Liver (tissue), 9 donors: ENCODE measurements around the gene ZNF354C. TPM values are rescaled to one million over a fixed set of nuclear protein-coding genes. Genes with fewer than 3 reads are reported as not detected.
"Not testable (repeated sequence)": the region's sequence is repeated elsewhere in the genome, so short reads cannot be mapped to it uniquely, and the experiment has no call there.

Experiments
- DNase-seq: peaks from one replicate; pipeline ENCODE4 v3.0.0-alpha.2; 2017; ENCODE audit warnings: low spot score
- H3K27ac ChIP-seq, 2 donors: one replicate each; pipeline ENCODE4 v1.7.0; 2013; ENCODE audit warnings: inconsistent platforms in 2 of 2, low read length in 2 of 2, control low read depth in 1 of 2, low read depth in 1 of 2, mild to moderate bottlenecking in 1 of 2
- H3K27me3 ChIP-seq, 4 donors: one replicate each; pipeline versions ENCODE4 v1.6.1 to v1.7.0; 2013; ENCODE audit warnings: low read length in 3 of 4, inconsistent platforms in 1 of 4, mild to moderate bottlenecking in 1 of 4, moderate library complexity in 1 of 4; ENCODE audit not compliant: control insufficient read depth in 4 of 4, insufficient read depth in 4 of 4
- H3K36me3 ChIP-seq, 4 donors: one replicate each; pipeline versions ENCODE4 v1.6.1 to v1.7.0; 2013; ENCODE audit warnings: low read length in 3 of 4, mild to moderate bottlenecking in 3 of 4, low read depth in 1 of 4, moderate library complexity in 1 of 4; ENCODE audit not compliant: control insufficient read depth in 4 of 4, insufficient read depth in 3 of 4
- H3K4me1 ChIP-seq, 4 donors: one replicate each; pipeline versions ENCODE4 v1.6.1 to v1.7.0; 2013; ENCODE audit warnings: low read length in 3 of 4, mild to moderate bottlenecking in 3 of 4, moderate library complexity in 1 of 4; ENCODE audit not compliant: control insufficient read depth in 4 of 4, insufficient read depth in 4 of 4
- H3K4me3 ChIP-seq, 3 donors: one replicate each; pipeline versions ENCODE4 v1.6.1 to v1.7.0; 2013; ENCODE audit warnings: low read length in 3 of 3, control low read depth in 1 of 3, low read depth in 1 of 3, mild to moderate bottlenecking in 1 of 3
- H3K9ac ChIP-seq, 2 donors: one replicate each; pipeline ENCODE4 v1.7.0; 2013; ENCODE audit warnings: low read length in 2 of 2, mild to moderate bottlenecking in 2 of 2, moderate library complexity in 2 of 2, control low read depth in 1 of 2, low read depth in 1 of 2
- H3K9me3 ChIP-seq, 4 donors: one replicate each; pipeline versions ENCODE4 v1.6.1 to v1.7.0; 2013; ENCODE audit warnings: low read length in 3 of 4; ENCODE audit not compliant: control insufficient read depth in 4 of 4
- EGR1 ChIP-seq, 2 donors: IDR thresholded peaks; 2 replicates each; pipeline ENCODE4 v1.6.1; 2016 to 2018; ENCODE audit warnings: antibody characterized with exemption in 2 of 2, low read depth in 2 of 2
- FOXA1 ChIP-seq: IDR thresholded peaks from 2 replicates; pipeline ENCODE4 v1.6.1; 2016; ENCODE audit warnings: antibody characterized with exemption
- FOXA2 ChIP-seq: IDR thresholded peaks from 2 replicates; pipeline ENCODE4 v1.6.1; 2016; ENCODE audit warnings: antibody characterized with exemption
- GABPA ChIP-seq, 2 donors: IDR thresholded peaks in 1 of 2; conservative IDR thresholded peaks in 1 of 2; 2 replicates each; pipeline ENCODE4 v1.6.1; 2016; ENCODE audit warnings: antibody characterized with exemption in 2 of 2, mild to moderate bottlenecking in 1 of 2, moderate library complexity in 1 of 2
- HNF4A ChIP-seq, 2 donors: conservative IDR thresholded peaks; 2 replicates each; pipeline ENCODE4 v1.6.1; 2016; ENCODE audit warnings: antibody characterized with exemption in 2 of 2, mild to moderate bottlenecking in 2 of 2
- HNF4G ChIP-seq: IDR thresholded peaks from 2 replicates; pipeline ENCODE4 v1.6.1; 2016; ENCODE audit warnings: antibody characterized with exemption
- JUND ChIP-seq, 2 donors: IDR thresholded peaks; 2 replicates each; pipeline ENCODE4 v1.6.1; 2016; ENCODE audit warnings: antibody characterized with exemption in 2 of 2
- NR2F2 ChIP-seq: IDR thresholded peaks from 2 replicates; pipeline ENCODE4 v1.6.1; 2016; ENCODE audit warnings: antibody characterized with exemption
- RAD21 ChIP-seq, 2 donors: IDR thresholded peaks; 2 replicates each; pipeline ENCODE4 v1.6.1; 2016; ENCODE audit warnings: antibody characterized with exemption in 2 of 2, mild to moderate bottlenecking in 2 of 2
- RXRA ChIP-seq, 2 donors: IDR thresholded peaks; 2 replicates each; pipeline ENCODE4 v1.6.1; 2017 to 2018; ENCODE audit warnings: antibody characterized with exemption in 2 of 2, mild to moderate bottlenecking in 1 of 2
- SP1 ChIP-seq: IDR thresholded peaks from 2 replicates; pipeline ENCODE4 v1.6.1; 2018; ENCODE audit warnings: antibody characterized with exemption, mild to moderate bottlenecking
- TAF1 ChIP-seq: conservative IDR thresholded peaks from 2 replicates; pipeline ENCODE4 v1.6.1; 2016; ENCODE audit warnings: antibody characterized with exemption, mild to moderate bottlenecking
- YY1 ChIP-seq: IDR thresholded peaks from 2 replicates; pipeline ENCODE4 v1.6.1; 2016; ENCODE audit warnings: antibody characterized with exemption, mild to moderate bottlenecking
- WGBS: extraction: QIAGEN DNeasy Blood & Tissue Kit; methylation state at CpG from one replicate; pipeline ENCODE4 v1.1.7; 2013; 5-methylcytosine and 5-hydroxymethylcytosine counted together
- polyA plus RNA-seq, 2 donors: library from polyadenylated mRNA; stranded (reverse) in 1 of 2; unstranded in 1 of 2; fragments of 200-250 nt in 1 of 2; fragments of >200 nt in 1 of 2; fragmentation: Nextera tagmentation in 1 of 2; extraction: Ambion mirVana in 1 of 2; gene quantifications; one replicate each; pipeline versions ENCODE4 v1.2.1 to v1.2.3, GENCODE V29; 2013 to 2015
- total RNA-seq, 2 donors: library from RNA; depleted of rRNA; stranded (reverse); fragments of >200 nt; gene quantifications; one replicate each; pipeline ENCODE4 v1.2.3, GENCODE V29; 2014
- TF ChIP-seq, protein P1 (sequence below): IDR thresholded peaks from 2 replicates; pipeline ENCODE4 v1.6.1; 2016; ENCODE audit warnings: antibody characterized with exemption
- TF ChIP-seq, protein P2 (sequence below): IDR thresholded peaks from 2 replicates; pipeline ENCODE4 v1.6.1; 2016; ENCODE audit warnings: antibody characterized with exemption, mild to moderate bottlenecking
- TF ChIP-seq, protein P3 (sequence below): IDR thresholded peaks from 2 replicates; pipeline ENCODE4 v1.6.1; 2016; ENCODE audit warnings: antibody characterized with exemption
- TF ChIP-seq, protein P4 (sequence below): IDR thresholded peaks from 2 replicates; pipeline ENCODE4 v1.6.1; 2016; ENCODE audit warnings: antibody characterized with exemption
- TF ChIP-seq, protein P5 (sequence below): fragments of 150-350 bp; IDR thresholded peaks from 2 replicates; pipeline ENCODE4 v1.5.1; 2017; ENCODE audit warnings: improper control_type of control experiment, low read depth, low read length; ENCODE audit not compliant: missing input control
- donor health status: healthy.
- donor health status: healthy.
- donor health status: healthy.
- donor health status: healthy.
- donor health status: healthy.

Gene ZNF354C
- total and polyA plus RNA-seq, 4 donors: 0.49 to 2.8 (median 1.6) TPM

DNA sequence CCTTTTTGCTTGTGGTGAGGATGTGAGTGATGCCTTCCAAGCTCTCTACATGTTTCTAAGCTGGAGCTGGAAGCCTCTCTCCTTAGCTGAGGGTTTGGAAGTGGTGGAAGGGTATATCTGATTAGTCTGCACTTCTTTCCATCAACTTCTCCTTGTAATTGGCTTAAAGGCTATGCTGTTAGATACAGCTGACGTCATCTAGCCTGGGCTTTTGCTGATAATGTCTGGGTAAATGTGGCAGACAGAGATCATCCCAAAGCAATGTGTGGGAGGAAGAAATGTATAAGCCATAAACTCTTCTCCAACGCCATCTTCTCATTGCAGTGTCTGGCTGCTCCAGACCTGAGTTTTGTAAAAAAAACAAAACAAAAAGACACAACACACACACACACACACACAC, 29.3 kb downstream of the ZNF354C start:
- H3K4me1 ChIP-seq: no peaks in the 10 kb centered on the region
- H3K27ac ChIP-seq: no peak overlapping the region
- H3K9ac ChIP-seq: no peak overlapping the region
- DNase-seq: no peak
- no peaks in the 10 kb centered on the region for H3K36me3 ChIP-seq
- TF ChIP-seq RXRA (IDR thresholded peaks at IDR 0.05) (no peak), RAD21 (IDR thresholded peaks at IDR 0.05) (no peak), FOXA2 (no peak), SP1 (no peak), FOXA1 (no peak), HNF4A (conservative IDR thresholded peaks at IDR 0.05) (no peak), HNF4G (no peak), GABPA (IDR thresholded peaks at IDR 0.05 in 1 of 2, conservative IDR thresholded peaks at IDR 0.05 in 1 of 2) (no peak), TAF1 (no peak), EGR1 (IDR thresholded peaks at IDR 0.05; ENCODE audit: low read depth in 2 of 2) (no peak), NR2F2 (no peak), JUND (IDR thresholded peaks at IDR 0.05) (no peak), YY1 (no peak)
- TF ChIP-seq, protein P1, sequence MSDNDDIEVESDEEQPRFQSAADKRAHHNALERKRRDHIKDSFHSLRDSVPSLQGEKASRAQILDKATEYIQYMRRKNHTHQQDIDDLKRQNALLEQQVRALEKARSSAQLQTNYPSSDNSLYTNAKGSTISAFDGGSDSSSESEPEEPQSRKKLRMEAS: no peak
- TF ChIP-seq, protein P2, sequence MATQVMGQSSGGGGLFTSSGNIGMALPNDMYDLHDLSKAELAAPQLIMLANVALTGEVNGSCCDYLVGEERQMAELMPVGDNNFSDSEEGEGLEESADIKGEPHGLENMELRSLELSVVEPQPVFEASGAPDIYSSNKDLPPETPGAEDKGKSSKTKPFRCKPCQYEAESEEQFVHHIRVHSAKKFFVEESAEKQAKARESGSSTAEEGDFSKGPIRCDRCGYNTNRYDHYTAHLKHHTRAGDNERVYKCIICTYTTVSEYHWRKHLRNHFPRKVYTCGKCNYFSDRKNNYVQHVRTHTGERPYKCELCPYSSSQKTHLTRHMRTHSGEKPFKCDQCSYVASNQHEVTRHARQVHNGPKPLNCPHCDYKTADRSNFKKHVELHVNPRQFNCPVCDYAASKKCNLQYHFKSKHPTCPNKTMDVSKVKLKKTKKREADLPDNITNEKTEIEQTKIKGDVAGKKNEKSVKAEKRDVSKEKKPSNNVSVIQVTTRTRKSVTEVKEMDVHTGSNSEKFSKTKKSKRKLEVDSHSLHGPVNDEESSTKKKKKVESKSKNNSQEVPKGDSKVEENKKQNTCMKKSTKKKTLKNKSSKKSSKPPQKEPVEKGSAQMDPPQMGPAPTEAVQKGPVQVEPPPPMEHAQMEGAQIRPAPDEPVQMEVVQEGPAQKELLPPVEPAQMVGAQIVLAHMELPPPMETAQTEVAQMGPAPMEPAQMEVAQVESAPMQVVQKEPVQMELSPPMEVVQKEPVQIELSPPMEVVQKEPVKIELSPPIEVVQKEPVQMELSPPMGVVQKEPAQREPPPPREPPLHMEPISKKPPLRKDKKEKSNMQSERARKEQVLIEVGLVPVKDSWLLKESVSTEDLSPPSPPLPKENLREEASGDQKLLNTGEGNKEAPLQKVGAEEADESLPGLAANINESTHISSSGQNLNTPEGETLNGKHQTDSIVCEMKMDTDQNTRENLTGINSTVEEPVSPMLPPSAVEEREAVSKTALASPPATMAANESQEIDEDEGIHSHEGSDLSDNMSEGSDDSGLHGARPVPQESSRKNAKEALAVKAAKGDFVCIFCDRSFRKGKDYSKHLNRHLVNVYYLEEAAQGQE: no peak
- TF ChIP-seq, protein P3, sequence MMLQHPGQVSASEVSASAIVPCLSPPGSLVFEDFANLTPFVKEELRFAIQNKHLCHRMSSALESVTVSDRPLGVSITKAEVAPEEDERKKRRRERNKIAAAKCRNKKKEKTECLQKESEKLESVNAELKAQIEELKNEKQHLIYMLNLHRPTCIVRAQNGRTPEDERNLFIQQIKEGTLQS: no peak
- TF ChIP-seq, protein P4, sequence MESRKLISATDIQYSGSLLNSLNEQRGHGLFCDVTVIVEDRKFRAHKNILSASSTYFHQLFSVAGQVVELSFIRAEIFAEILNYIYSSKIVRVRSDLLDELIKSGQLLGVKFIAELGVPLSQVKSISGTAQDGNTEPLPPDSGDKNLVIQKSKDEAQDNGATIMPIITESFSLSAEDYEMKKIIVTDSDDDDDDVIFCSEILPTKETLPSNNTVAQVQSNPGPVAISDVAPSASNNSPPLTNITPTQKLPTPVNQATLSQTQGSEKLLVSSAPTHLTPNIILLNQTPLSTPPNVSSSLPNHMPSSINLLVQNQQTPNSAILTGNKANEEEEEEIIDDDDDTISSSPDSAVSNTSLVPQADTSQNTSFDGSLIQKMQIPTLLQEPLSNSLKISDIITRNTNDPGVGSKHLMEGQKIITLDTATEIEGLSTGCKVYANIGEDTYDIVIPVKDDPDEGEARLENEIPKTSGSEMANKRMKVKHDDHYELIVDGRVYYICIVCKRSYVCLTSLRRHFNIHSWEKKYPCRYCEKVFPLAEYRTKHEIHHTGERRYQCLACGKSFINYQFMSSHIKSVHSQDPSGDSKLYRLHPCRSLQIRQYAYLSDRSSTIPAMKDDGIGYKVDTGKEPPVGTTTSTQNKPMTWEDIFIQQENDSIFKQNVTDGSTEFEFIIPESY: no peak
- TF ChIP-seq, protein P5, sequence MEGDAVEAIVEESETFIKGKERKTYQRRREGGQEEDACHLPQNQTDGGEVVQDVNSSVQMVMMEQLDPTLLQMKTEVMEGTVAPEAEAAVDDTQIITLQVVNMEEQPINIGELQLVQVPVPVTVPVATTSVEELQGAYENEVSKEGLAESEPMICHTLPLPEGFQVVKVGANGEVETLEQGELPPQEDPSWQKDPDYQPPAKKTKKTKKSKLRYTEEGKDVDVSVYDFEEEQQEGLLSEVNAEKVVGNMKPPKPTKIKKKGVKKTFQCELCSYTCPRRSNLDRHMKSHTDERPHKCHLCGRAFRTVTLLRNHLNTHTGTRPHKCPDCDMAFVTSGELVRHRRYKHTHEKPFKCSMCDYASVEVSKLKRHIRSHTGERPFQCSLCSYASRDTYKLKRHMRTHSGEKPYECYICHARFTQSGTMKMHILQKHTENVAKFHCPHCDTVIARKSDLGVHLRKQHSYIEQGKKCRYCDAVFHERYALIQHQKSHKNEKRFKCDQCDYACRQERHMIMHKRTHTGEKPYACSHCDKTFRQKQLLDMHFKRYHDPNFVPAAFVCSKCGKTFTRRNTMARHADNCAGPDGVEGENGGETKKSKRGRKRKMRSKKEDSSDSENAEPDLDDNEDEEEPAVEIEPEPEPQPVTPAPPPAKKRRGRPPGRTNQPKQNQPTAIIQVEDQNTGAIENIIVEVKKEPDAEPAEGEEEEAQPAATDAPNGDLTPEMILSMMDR: no peak
- WGBS: 85% methylated on average over 2 of the region's 2 CpGs
- peaks cover 21 to 70% (median 52%) of the 10 kb centered on the region in 4 donors for H3K9me3 ChIP-seq
- H3K4me3 ChIP-seq: peak overlapping the region in 1 of 3 donors; percentile 2
- H3K27me3 ChIP-seq: no peaks in the 10 kb centered on the region

DNA sequence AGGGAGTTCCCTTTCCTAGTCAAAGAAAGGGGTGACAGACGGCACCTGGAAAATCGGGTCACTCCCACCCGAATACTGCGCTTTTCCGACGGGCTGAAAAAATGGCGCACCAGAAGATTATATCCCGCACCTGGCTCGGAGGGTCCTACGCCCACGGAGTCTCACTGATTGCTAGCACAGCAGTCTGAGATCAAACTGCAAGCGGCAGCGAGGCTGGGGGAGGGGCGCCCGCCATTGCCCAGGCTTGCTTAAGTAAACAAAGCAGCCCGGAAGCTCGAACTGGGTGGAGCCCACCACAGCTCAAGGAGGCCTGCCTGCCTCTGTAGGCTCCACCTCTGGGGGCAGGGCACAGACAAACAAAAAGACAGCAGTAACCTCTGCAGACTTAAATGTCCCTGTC, 41.1 kb downstream of the ZNF354C start:
- H3K9me3 ChIP-seq: peaks cover 15 to 30% (median 22%) of the 10 kb centered on the region in 4 donors
- DNase-seq: not testable (repeated sequence)
- 93% methylated on average over 17 of the region's 17 CpGs for WGBS

More for the DNA sequence above, 41.1 kb downstream of the ZNF354C start:
- not testable (repeated sequence) for H3K9ac ChIP-seq, H3K4me1 ChIP-seq, H3K27ac ChIP-seq, H3K27me3 ChIP-seq, H3K4me3 ChIP-seq, H3K36me3 ChIP-seq
